ENCODE measurements around the gene C2orf76. TPM values are rescaled to one million over a fixed set of nuclear protein-coding genes. Genes with fewer than 3 reads are reported as not detected.

The C2orf76 gene
- total and polyA plus RNA-seq, 2 experiments from 2014 or later, result 5.8 to 21.6 TPM

DNA sequence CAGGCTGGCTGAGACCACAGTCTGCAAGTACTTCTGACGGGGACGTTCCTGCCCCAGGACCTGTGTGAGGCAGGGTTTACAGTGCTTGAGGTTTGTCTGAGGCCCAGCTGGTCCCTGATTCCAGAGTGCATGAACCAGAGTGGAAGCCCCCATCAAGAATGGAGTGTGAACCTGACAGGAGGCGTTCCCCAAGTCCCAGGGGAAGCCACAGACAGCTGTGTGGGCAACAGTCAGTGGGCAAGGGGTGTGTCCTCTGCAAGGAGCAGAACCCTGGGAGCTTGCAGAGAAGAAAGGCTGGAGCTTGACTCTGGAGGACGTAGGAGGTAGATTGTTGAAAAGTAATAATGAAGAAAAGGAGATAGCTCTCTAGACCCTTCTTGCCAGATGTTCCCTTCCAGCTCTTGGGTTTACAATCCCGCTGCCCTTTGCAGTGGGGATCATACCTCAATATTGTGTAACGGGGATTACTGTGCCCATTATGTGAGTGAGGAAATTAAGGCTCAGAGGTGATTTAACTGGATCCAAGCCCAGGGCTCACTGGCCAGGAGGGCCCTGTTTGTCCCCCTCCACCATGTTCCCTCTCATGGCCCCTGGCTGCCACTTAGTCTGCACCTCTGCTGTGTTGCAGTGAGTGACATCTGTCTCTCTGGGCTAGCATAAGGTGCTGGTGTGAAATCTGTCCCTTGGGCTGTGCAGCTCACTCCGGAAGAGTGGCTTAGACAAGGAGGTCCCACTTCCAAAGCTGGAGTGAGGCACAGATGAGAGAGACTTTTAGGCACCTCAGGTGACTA is 6.3 kb upstream of the C2orf76 start (continued):
- TF ChIP-seq, protein P1, sequence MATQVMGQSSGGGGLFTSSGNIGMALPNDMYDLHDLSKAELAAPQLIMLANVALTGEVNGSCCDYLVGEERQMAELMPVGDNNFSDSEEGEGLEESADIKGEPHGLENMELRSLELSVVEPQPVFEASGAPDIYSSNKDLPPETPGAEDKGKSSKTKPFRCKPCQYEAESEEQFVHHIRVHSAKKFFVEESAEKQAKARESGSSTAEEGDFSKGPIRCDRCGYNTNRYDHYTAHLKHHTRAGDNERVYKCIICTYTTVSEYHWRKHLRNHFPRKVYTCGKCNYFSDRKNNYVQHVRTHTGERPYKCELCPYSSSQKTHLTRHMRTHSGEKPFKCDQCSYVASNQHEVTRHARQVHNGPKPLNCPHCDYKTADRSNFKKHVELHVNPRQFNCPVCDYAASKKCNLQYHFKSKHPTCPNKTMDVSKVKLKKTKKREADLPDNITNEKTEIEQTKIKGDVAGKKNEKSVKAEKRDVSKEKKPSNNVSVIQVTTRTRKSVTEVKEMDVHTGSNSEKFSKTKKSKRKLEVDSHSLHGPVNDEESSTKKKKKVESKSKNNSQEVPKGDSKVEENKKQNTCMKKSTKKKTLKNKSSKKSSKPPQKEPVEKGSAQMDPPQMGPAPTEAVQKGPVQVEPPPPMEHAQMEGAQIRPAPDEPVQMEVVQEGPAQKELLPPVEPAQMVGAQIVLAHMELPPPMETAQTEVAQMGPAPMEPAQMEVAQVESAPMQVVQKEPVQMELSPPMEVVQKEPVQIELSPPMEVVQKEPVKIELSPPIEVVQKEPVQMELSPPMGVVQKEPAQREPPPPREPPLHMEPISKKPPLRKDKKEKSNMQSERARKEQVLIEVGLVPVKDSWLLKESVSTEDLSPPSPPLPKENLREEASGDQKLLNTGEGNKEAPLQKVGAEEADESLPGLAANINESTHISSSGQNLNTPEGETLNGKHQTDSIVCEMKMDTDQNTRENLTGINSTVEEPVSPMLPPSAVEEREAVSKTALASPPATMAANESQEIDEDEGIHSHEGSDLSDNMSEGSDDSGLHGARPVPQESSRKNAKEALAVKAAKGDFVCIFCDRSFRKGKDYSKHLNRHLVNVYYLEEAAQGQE (IDR thresholded peaks at IDR 0.05; ENCODE audit: unreplicated experiment), result no peak
- TF ChIP-seq JUNB (IDR thresholded peaks at IDR 0.05; ENCODE audit: unreplicated experiment), result no peak
- TF ChIP-seq, protein P2, sequence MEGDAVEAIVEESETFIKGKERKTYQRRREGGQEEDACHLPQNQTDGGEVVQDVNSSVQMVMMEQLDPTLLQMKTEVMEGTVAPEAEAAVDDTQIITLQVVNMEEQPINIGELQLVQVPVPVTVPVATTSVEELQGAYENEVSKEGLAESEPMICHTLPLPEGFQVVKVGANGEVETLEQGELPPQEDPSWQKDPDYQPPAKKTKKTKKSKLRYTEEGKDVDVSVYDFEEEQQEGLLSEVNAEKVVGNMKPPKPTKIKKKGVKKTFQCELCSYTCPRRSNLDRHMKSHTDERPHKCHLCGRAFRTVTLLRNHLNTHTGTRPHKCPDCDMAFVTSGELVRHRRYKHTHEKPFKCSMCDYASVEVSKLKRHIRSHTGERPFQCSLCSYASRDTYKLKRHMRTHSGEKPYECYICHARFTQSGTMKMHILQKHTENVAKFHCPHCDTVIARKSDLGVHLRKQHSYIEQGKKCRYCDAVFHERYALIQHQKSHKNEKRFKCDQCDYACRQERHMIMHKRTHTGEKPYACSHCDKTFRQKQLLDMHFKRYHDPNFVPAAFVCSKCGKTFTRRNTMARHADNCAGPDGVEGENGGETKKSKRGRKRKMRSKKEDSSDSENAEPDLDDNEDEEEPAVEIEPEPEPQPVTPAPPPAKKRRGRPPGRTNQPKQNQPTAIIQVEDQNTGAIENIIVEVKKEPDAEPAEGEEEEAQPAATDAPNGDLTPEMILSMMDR (conservative IDR thresholded peaks at IDR 0.05; ENCODE audit: low read depth in 2 of 2), result no peak
- TF ChIP-seq POLR2AphosphoS5 (IDR thresholded peaks at IDR 0.05; ENCODE audit: low read depth), result no peak
- TF ChIP-seq, protein P3, sequence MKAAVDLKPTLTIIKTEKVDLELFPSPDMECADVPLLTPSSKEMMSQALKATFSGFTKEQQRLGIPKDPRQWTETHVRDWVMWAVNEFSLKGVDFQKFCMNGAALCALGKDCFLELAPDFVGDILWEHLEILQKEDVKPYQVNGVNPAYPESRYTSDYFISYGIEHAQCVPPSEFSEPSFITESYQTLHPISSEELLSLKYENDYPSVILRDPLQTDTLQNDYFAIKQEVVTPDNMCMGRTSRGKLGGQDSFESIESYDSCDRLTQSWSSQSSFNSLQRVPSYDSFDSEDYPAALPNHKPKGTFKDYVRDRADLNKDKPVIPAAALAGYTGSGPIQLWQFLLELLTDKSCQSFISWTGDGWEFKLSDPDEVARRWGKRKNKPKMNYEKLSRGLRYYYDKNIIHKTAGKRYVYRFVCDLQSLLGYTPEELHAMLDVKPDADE (IDR thresholded peaks at IDR 0.05), result no peak

DNA sequence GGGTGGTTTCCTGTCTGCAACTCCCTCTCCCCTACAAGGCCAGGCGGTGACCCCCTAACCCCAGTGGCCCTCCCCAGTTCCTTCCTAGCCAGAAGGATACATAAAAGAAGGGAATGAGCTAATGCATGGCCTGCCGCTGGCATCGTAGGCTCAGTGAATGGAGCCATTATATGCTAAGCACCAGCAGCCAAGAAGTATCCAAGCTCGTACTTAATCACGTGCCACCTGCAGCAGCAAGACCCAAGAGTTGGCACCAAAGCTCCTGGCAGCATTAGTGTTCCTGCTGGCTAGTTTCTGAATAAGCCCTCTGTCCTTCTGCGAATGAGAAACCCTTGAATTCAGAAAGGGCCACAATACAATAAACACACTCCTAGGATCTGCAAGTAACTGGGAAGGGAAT is 4.5 kb upstream of the C2orf76 start:
- Histone ChIP-seq H3K4me2 (no peak overlapping the region), H2AFZ (no peak overlapping the region), H3K4me1 (ENCODE audit: insufficient read depth) (0 out of 2 replicates have a peak, but pooled peaks cover 4% of the 10 kb centered on the region), H3K27ac (ENCODE audit: low read depth) (no peak overlapping the region), H3K4me3 (no peak overlapping the region), H4K20me1 (replicated peaks; ENCODE audit: insufficient read depth) (peaks cover 18% of the 10 kb centered on the region), H3K9me2 (ENCODE audit: insufficient read depth) (no peaks in the 10 kb centered on the region), H3K36me3 (ENCODE audit: insufficient read depth) (peaks cover 49% of the 10 kb centered on the region), H3F3A (replicated peaks; ENCODE audit: low read depth) (no peaks in the 10 kb centered on the region), H3K79me2 (replicated peaks; ENCODE audit: insufficient read depth) (peaks cover 23% of the 10 kb centered on the region), H3K27me3 (ENCODE audit: insufficient read depth) (no peaks in the 10 kb centered on the region)
- peaks cover 5% of the 10 kb centered on the region for H3K4me1 Mint-ChIP-seq
- no peak overlapping the region for H3K4me3 Mint-ChIP-seq
- H3K27me3 Mint-ChIP-seq (ENCODE audit: insufficient read depth, low read depth, poor library complexity), result peaks cover 12% of the 10 kb centered on the region
- peaks cover 6% of the 10 kb centered on the region for H3K9me3 Mint-ChIP-seq
- no peak for ATAC-seq
- H3K27ac Mint-ChIP-seq, result no peak overlapping the region
- no peak for DNase-seq (ENCODE audit: low spot score)
- TF ChIP-seq EZH2 (IDR thresholded peaks at IDR 0.05; ENCODE audit: low read depth, unreplicated experiment) (no peak), NANOG (IDR thresholded peaks at IDR 0.05; ENCODE audit: borderline replicate concordance) (no peak), ZNF331 (CRISPR knock-in tag; IDR thresholded peaks at IDR 0.05; ENCODE audit: low read depth) (no peak)
- TF ChIP-seq, protein P2 (conservative IDR thresholded peaks at IDR 0.05; ENCODE audit: low read depth in 2 of 2), result no peak
- peaks cover 67% of the 10 kb centered on the region for H3K36me3 Mint-ChIP-seq (ENCODE audit: low read depth)

Data from GM23338 (cell line).